ENCODE data around the gene SORCS2.
A peak's percentile ranks its signal among the peaks of the same experiment; 100 is the strongest.
"Not testable (repeated sequence)": the region's sequence is repeated elsewhere in the genome, so short reads cannot be mapped to it uniquely, and the experiment has no call there.

SORCS2 gene

GRCh38 chr4:7160951-7161440, 31.3 kb upstream of the SORCS2 start:
- no peak for DNase-seq

DNA sequence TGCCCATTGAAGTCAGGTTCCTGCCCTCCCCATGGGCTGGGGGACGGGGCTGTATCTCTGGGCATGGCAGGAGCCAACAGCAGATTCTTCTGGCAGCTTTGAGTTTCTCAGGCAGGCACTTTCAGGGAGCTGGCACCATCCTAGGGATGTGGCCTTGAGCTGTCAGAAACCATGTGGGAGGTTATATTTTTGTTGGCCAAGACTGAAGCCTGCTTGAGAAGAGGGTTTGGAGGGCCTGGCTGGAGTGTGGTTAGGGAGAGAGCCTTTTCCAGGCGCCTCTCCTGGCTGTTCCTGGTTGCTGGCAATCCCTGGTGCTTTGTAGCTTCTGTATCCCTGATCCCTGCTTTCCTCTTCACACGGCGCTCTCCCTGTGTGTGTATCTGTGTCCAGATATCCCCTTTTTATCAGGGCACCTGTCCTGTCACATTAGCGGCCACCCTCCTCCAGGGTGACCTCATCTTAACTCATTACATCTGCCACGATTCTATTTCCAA, 30.6 kb upstream of the SORCS2 start:
- no peak for DNase-seq

- DNase-seq: not testable (repeated sequence)
Observed at GRCh38 chr4:7165056-7165873, 27.1 kb upstream of the SORCS2 start.

DNA sequence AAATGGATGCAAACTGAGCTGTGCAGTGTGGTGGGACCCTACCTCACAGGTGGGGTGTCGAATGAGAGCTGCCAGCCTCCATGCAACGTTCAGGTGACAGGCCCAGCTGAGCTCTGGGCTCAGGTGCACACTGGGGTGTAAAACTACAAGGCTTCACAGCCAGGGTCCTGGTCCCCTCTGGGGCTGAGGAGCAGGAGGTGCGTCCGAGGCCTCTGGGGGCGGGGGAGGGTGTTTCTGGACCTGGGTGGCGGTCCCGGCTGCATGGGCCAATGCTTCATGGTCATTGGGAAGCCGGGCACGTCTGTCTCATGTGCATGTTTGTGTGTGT, 26.5 kb upstream of the SORCS2 start:
- DNase-seq: no peak

- no peak for DNase-seq
Observed at GRCh38 chr4:7166237-7166636, 26.1 kb upstream of the SORCS2 start.

GRCh38 chr4:7166981-7167700, 25.2 kb upstream of the SORCS2 start:
- DNase-seq: no peak

DNA sequence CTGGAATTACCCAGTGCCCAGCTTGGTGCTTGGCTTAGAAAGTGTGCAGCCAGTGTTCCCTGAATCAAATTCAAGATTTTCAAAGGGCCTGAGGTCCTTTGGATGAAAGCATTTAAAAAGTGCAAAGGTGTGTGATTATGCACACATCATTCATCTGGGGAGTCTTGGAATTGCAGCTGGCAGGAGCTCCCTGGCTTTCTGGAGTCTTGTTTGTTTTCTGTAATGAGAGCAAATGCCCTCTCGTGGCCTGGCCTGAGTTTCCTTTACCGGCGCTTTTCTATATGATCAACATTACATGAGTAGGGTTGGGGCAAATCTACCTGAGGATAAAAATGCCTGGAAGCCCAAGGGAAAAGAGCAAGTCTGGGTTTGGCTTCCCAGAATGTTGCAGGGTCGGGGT, 24.6 kb upstream of the SORCS2 start:
- DNase-seq: no peak

- DNase-seq: no peak
Observed at GRCh38 chr4:7168106-7168505, 24.2 kb upstream of the SORCS2 start.

GRCh38 chr4:7169134-7169533, 23.2 kb upstream of the SORCS2 start:
- no peak for DNase-seq

DNA sequence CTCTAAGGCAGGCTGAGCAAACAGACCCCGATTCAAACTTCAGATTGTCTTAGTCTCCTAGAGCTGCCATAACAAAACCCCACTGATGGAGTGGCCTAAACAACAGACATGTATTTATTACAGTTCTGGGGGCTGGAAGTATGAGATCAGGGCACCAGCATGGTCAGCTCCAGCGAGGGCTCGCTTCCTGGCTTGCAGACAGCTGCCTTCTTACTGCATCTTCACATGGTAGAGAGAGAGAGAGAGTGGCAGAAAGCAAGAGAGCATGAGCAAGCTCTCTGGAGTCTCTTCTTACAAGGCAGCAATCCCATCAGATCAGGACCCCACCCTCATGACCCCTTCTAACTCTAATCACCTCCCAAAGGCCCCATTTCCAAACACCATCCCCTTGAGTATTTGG, 22.3 kb upstream of the SORCS2 start:
- DNase-seq: no peak

- no peak for DNase-seq
Observed at GRCh38 chr4:7171191-7171900, 21.0 kb upstream of the SORCS2 start.

DNA sequence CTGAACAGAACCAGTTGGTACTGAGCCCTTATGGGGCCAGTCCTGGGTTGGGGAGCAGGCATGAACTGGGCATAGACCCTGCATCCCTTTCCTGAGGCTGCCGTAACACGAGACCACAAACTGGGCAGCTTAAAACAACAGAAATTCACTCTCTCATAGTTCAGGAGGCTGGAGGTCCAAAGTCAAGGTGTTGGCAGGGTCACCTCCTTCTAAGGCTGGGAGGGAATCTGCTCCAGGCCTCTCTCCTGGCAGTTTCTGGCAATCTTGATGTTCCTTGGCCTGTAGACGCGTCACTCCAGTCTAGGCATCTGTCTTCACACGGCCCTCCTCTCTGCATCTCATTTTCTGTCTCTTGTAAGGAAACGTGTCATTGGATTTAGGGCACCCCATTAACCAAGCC, 19.8 kb upstream of the SORCS2 start:
- DNase-seq: no peak

DNA sequence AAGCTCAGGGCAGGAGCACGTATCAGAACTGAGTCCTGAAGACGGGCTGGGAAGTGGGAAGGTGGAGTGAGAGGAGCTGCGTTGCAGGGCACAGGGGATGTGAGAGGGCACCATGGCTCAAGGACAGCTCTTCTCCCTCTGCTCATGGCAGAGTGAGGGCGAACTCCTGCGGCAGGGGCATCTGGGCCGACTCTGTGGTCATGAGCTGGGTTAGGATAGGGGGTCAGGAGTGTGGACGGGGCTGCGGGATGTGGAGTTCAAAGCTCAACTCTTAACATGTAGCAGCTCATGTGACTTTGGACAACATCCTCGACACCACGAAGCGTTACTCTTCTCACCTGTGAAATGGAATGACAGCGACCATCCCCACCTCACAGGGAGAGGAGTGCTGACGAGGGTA, 19.4 kb upstream of the SORCS2 start:
- no peak for DNase-seq

- no peak for DNase-seq
Observed at GRCh38 chr4:7173841-7174449, 18.4 kb upstream of the SORCS2 start.

GRCh38 chr4:7179158-7179557, 13.2 kb upstream of the SORCS2 start:
- DNase-seq: no peak

DNA sequence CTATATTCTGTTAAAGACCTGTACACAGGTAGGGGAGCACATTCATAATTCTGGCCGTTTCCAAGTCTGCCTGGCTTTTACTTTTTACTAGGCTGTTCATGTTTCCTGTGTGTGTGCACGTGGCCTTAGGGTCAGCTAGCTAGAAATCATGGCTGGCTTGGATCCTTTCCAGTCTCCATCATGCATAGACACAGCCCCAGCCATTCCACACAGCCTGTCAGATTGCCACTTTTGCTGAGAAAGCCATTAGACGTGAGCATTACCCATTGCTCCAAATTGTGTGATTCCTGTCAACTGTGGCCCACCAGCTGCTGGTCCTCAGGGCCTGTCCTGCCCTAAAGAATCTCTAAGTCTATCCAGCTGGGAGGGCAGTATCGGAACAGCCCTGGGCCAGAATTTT, 11.4 kb upstream of the SORCS2 start:
- no peak for DNase-seq

- DNase-seq: no peak
Observed at GRCh38 chr4:7182616-7183015, 9.7 kb upstream of the SORCS2 start.

DNA sequence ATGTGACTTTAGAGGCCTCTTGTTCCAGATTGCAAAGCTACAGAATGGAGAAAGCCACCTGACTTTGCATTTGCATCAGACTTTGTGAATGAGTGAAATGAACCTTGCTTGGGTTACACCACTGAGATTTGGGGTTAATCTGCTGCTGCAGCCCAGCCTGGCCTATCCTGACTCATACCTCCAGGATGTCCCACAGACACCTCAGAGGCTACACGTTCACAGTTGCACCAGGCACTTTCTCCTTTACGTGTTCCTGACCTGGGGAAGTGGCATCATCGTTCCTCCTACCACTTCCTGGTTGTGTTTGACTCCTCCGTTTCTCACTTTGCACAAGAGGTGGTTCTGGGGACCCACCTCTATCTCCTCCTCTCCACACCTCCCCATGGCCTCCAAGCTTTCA, 9.2 kb upstream of the SORCS2 start:
- DNase-seq: peak; percentile 40

DNA sequence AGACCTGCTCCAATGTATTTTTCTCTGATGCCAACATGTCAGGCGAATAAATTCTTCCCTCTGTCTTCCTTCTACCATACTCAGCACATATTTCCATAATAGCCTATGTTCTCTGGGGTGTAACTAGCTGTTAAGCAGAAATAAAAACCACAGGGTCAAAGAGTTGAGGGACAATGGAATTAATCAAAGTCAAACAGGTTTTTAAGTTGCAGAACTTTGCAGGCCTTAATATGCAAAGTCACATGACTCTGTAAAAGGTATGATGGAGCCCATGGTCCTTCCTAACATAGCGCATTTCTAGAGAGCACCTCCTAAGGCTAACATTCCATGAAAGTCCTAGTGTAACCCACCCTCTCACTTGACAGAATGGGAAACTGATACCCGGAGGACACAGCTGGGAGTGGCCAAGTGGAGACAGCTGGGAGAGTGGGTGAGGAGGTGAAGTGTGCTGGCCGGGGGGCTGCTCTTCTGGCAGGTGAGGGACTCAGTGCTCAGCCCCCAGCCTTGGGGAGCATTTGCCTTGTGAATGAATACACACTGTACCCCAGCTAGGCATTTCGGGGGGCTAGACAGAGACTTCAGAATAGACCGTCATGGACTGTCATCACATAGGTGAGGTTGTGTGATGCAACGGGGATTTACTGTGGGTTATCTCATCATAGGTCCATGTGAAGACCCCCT, 8.4 kb upstream of the SORCS2 start:
- no peak for DNase-seq

DNA sequence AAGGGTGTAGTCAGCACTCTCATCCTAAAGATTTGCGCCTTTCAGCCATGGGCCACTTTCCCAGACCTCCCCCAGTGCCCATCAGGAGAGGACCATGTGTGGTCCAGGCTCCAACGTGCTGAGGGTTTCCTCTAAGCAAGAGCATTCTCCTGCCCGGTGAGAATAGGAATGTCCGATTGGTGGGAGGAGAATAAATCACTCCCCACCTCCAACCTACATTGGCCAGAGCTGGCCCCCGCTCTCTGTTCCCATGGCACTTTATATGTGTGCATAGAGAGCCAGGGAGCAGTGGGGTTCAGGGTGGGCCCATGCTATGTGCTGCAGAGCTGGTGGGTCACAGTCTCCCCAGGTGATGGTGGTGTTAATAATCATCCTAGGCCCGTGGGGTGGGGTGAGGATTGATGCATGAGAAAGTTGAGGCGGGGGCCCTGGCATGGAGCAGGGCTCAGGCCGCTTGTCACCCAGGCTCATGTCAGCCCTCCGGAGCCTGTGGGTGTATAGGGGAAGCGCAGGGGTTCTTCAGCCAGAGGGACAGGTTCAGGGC, 6.8 kb upstream of the SORCS2 start:
- no peak for DNase-seq

GRCh38 chr4:7186031-7186430, 6.3 kb upstream of the SORCS2 start:
- DNase-seq: peak; percentile 32

GRCh38 chr4:7186516-7187167, 5.7 kb upstream of the SORCS2 start:
- DNase-seq: no peak
